Activated CD4-positive, alpha-beta T cell treated with anti-CD3 and anti-CD28 coated beads for 36 hours (primary cell): Measurements from ENCODE around the gene ITLN1. TPM values are rescaled to one million over a fixed set of nuclear protein-coding genes. Genes with fewer than 3 reads are reported as not detected.
A peak's percentile ranks its signal among the peaks of the same experiment; 100 is the strongest.
"Not testable (repeated sequence)": the region's sequence is repeated elsewhere in the genome, so short reads cannot be mapped to it uniquely, and the experiment has no call there.

ENCODE experiments used
- ATAC-seq: fragments of 200-7000 bp; cut with Tn5 transposase; one replicate; pipeline ENCODE4 v1.10.0; 2021; ENCODE audit warnings: mild to moderate bottlenecking, moderate library complexity
- CTCF ChIA-PET: fragments of 350-600 bp; sonication (Branson Sonifier 250); formaldehyde crosslinking; loops from one replicate; lab custom pipeline; 2021; ENCODE audit warnings: antibody characterized with exemption; lab: Charles Lee
- POLR2A ChIA-PET: fragments of 350-600 bp; sonication (Branson Sonifier 250); formaldehyde crosslinking; loops from one replicate; lab custom pipeline; 2021; ENCODE audit warnings: antibody characterized with exemption, inconsistent platforms; lab: Charles Lee
- DNase-seq: peaks from one replicate; pipeline ENCODE4 v3.0.0-alpha.2; 2020
- H3K27ac Mint-ChIP-seq: one replicate; pipeline ENCODE4 v1.8.0; 2021; ENCODE audit warnings: mixed read lengths
- H3K27me3 Mint-ChIP-seq: one replicate; pipeline ENCODE4 v1.8.0; 2021; ENCODE audit warnings: mixed read lengths
- H3K36me3 Mint-ChIP-seq: one replicate; pipeline ENCODE4 v1.8.0; 2021; ENCODE audit warnings: low read depth, mixed read lengths
- H3K4me1 Mint-ChIP-seq: one replicate; pipeline ENCODE4 v1.8.0; 2021; ENCODE audit warnings: mixed read lengths
- H3K4me3 Mint-ChIP-seq: one replicate; pipeline ENCODE4 v1.8.0; 2021; ENCODE audit warnings: mild to moderate bottlenecking, moderate library complexity, mixed read lengths
- H3K9me3 Mint-ChIP-seq: one replicate; pipeline ENCODE4 v1.8.0; 2021; ENCODE audit warnings: low read depth, mixed read lengths
- intact Hi-C, 2 experiments: fragments of 100-400 bp; cut with DNase I in 1 of 2; cut with micrococcal nuclease in 1 of 2; formaldehyde crosslinking; loops; one replicate each; pipeline versions ENCODE4 v1.14.2 to v1.15.1; 2022 to 2024; cut with DNase I, micrococcal nuclease
- total RNA-seq, 2 experiments: library from RNA; stranded (reverse); gene quantifications; one replicate each; pipeline ENCODE4 v1.2.3, GENCODE V29; 2021

The ITLN1 gene
- total RNA-seq, 2 experiments from 2014 or later: not detected

DNA sequence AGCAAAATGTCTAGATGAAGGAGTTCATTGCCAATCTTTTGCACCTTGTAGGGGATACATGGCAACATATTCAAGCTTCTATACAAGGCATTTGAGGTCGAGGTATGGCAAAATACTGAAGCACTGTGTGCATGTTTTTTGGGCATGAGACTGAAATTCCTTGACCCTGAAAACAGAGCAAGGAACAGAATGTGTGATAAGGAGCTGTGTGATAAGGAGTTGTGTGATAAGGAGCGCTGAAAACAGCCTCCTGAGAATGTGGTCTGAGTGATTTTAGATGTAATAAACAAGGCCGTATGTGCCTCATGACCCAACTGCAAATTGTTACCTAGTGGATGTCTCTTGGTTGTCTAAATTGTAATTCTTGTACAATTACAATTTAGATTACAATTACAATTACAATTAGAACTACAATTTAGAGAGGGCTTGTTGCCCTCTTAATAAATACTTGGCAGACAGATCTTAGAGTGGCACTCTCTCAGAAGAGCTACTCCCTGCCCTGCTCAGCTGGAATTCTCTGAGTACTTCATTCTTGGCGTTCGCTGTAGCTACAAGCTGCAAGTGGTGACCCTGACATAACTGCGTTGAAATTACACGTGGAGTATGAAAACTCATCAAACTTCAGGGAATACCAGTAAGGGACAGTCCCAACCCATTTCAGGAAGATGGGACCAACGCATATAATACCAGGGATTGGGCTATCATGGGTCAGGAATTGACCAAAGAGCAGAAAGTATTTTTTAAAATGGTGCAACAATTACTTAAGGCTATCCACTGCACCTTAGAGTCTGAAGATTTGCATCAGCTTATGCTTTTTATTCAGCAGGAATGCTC lies 20.0 kb upstream of the ITLN1 start:
- no peaks in the 10 kb centered on the region for H3K4me1 Mint-ChIP-seq
- ChIA-PET CTCF (interaction anchor here (0.5 to 2.0 kb wide), 3 partner anchors 11 to 21 kb away, joined by 3 to 6 read pairs (median 4); partner anchors contain the start of gene ITLN1), POLR2A (no interaction called here)
- H3K36me3 Mint-ChIP-seq: no peaks in the 10 kb centered on the region
- no peak overlapping the region for H3K4me3 Mint-ChIP-seq
- no peak overlapping the region for H3K27ac Mint-ChIP-seq
- H3K9me3 Mint-ChIP-seq: no peaks in the 10 kb centered on the region
- DNase-seq (no peak), ATAC-seq (no peak)
- intact Hi-C loops: no loop called here
- H3K27me3 Mint-ChIP-seq: peaks cover 4% of the 10 kb centered on the region

GRCh38 chr1:160902251-160902650 lies 17.3 kb upstream of the ITLN1 start:
- H3K4me1 Mint-ChIP-seq, ATAC-seq, H3K4me3 Mint-ChIP-seq, POLR2A ChIA-PET, H3K27ac Mint-ChIP-seq, CTCF ChIA-PET, DNase-seq, intact Hi-C loops, H3K9me3 Mint-ChIP-seq, H3K36me3 Mint-ChIP-seq, H3K27me3 Mint-ChIP-seq: not testable (repeated sequence)

DNA sequence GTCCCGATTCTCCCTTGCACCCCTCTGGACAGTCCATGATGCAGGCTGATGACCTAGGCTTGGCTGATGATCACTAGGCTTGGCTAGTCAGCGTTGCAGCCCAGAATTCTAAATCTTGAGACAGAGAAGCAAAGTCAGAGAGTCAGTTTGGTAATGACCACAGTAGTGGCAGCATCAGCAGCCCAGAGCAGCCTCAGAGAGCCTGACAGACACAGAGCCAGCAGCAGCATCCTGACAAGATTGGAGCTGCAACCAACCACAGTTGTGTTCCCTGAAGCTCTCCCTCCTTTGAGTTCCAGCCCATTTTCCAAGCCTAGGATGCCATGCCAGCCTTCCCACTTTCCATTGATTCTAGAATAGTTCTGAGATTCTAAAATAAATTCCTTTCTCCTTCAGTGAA lies 16.8 kb upstream of the ITLN1 start:
- Mint-ChIP-seq H3K4me3 (no peak overlapping the region), H3K27ac (no peak overlapping the region), H3K27me3 (peaks cover 9% of the 10 kb centered on the region), H3K9me3 (peaks cover 1% of the 10 kb centered on the region), H3K36me3 (no peaks in the 10 kb centered on the region), H3K4me1 (no peaks in the 10 kb centered on the region)
- ATAC-seq (no peak), DNase-seq (no peak)
- CTCF ChIA-PET: no interaction called here
- intact Hi-C loops: no loop called here
- POLR2A ChIA-PET: no interaction called here

GRCh38 chr1:160900683-160901082 lies 15.7 kb upstream of the ITLN1 start:
- H3K9me3 Mint-ChIP-seq, H3K4me1 Mint-ChIP-seq, intact Hi-C loops, H3K27ac Mint-ChIP-seq, DNase-seq, ATAC-seq, H3K4me3 Mint-ChIP-seq, H3K36me3 Mint-ChIP-seq, POLR2A ChIA-PET: not testable (repeated sequence)
- H3K27me3 Mint-ChIP-seq: peaks cover 11% of the 10 kb centered on the region
- CTCF ChIA-PET: interaction anchor here (1.0 kb wide), 1 partner anchor 65 kb away, joined by 5 read pairs; no protein-coding TSS in a partner anchor

- H3K27ac Mint-ChIP-seq, H3K4me1 Mint-ChIP-seq, H3K9me3 Mint-ChIP-seq, H3K36me3 Mint-ChIP-seq, H3K4me3 Mint-ChIP-seq, ATAC-seq, DNase-seq, POLR2A ChIA-PET: not testable (repeated sequence)
- CTCF ChIA-PET: interaction anchor here (0.7 to 1.4 kb wide), 2 partner anchors 10 to 57 kb away, joined by 3 to 8 read pairs; partner anchors contain the start of gene ITLN1
- intact Hi-C loops: loop anchor here in 1 of 2 experiments (5.0 kb wide), 1 partner anchor 38 kb away; no protein-coding TSS in a partner anchor
- peaks cover 12% of the 10 kb centered on the region for H3K27me3 Mint-ChIP-seq
Observed at GRCh38 chr1:160894368-160895135, 9.6 kb upstream of the ITLN1 start.

DNA sequence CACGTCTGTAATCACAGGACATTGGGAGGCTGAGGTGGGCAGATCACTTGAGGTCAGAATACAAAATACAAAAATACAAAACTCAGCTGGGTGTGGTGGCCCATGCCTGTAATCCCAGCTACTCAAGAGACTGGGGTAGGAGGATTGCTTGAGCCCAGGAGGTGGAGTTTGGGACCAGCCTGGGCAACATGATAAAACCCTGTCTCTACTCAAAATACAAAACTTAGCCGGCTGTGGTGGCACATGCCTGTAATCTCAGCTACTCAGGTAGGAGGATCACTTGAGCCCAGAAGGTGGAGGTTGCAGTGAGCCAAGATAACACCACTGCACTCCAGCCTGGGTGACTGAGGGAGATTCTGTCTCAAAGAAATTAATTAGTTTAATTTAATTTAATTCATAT lies 6.5 kb upstream of the ITLN1 start:
- ATAC-seq (no peak), DNase-seq (no peak)
- POLR2A ChIA-PET: no interaction called here
- CTCF ChIA-PET: interaction anchor here (1.0 kb wide), 1 partner anchor 36 kb away, joined by 3 read pairs; no protein-coding TSS in a partner anchor
- no peak overlapping the region for H3K4me3 Mint-ChIP-seq
- intact Hi-C loops: loop anchor here in 1 of 2 experiments (5.0 kb wide), 1 partner anchor 41 kb away; no protein-coding TSS in a partner anchor
- H3K4me1 Mint-ChIP-seq: no peaks in the 10 kb centered on the region
- H3K27me3 Mint-ChIP-seq: peaks cover 8% of the 10 kb centered on the region
- peaks cover 5% of the 10 kb centered on the region for H3K9me3 Mint-ChIP-seq
- no peaks in the 10 kb centered on the region for H3K36me3 Mint-ChIP-seq
- H3K27ac Mint-ChIP-seq: no peak overlapping the region

GRCh38 chr1:160888926-160889325 lies 3.9 kb upstream of the ITLN1 start:
- H3K36me3 Mint-ChIP-seq: no peaks in the 10 kb centered on the region
- ATAC-seq (no peak), DNase-seq (no peak)
- H3K27me3 Mint-ChIP-seq: peaks cover 4% of the 10 kb centered on the region
- peaks cover 1% of the 10 kb centered on the region for H3K9me3 Mint-ChIP-seq
- POLR2A ChIA-PET: interaction anchor here (0.6 kb wide), 1 partner anchor 507 kb away, joined by 3 read pairs; no protein-coding TSS in a partner anchor
- intact Hi-C loops: no loop called here
- H3K27ac Mint-ChIP-seq: no peak overlapping the region
- H3K4me1 Mint-ChIP-seq: peaks cover 10% of the 10 kb centered on the region
- no peak overlapping the region for H3K4me3 Mint-ChIP-seq
- CTCF ChIA-PET: interaction anchor here (1.5 to 1.7 kb wide), 2 partner anchors 63 to 120 kb away, joined by 4 to 10 read pairs; no protein-coding TSS in a partner anchor

DNA sequence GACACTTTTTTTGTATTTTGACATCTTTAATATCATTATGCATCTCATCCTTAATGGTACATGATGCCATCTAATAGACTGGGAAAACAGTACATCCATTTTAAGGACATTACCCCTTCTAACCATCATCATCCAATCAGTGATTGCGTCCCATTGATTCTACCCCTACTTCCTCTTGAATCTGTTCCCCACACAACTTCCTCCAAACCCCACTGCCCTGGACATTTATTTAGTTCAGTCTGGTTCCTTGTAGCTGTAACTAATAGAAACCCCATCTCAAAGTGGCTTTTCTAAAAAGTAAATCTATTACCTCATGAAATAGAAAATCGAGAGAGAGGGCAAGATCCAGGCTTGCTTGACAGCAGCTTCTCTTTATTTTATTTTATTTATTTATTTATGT lies 2.1 kb upstream of the ITLN1 start:
- DNase-seq: no peak
- intact Hi-C loops: no loop called here
- no peaks in the 10 kb centered on the region for H3K9me3 Mint-ChIP-seq
- H3K27ac Mint-ChIP-seq: no peak overlapping the region
- H3K4me1 Mint-ChIP-seq: peaks cover 10% of the 10 kb centered on the region
- ChIA-PET POLR2A (no interaction called here), CTCF (interaction anchor here (0.7 to 4.7 kb wide), 6 partner anchors 13 to 160 kb away, joined by 3 to 79 read pairs (median 4); no protein-coding TSS in a partner anchor)
- ATAC-seq: no peak
- no peaks in the 10 kb centered on the region for H3K36me3 Mint-ChIP-seq
- H3K27me3 Mint-ChIP-seq: peaks cover 4% of the 10 kb centered on the region
- no peak overlapping the region for H3K4me3 Mint-ChIP-seq

DNA sequence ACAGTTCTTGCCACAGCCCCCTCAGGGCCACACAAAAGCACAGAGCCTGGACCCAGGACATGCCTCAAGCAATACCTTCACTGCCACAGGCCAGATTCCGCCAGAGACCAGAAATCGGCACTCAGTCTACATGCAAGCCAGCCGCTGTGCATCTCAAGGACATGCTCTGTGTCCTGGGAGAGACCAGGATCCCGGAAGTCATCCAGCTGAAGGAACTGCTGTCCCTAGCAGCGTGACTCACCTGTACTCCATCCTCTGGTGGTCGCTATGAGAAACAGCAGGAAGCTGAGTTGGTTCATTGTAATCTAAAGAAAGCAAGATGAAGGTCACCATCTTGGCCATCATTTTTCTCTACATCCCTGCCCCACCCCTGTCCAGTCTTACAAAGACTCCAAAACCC lies 401 bp downstream of the ITLN1 start:
- H3K27ac Mint-ChIP-seq: no peak overlapping the region

DNA sequence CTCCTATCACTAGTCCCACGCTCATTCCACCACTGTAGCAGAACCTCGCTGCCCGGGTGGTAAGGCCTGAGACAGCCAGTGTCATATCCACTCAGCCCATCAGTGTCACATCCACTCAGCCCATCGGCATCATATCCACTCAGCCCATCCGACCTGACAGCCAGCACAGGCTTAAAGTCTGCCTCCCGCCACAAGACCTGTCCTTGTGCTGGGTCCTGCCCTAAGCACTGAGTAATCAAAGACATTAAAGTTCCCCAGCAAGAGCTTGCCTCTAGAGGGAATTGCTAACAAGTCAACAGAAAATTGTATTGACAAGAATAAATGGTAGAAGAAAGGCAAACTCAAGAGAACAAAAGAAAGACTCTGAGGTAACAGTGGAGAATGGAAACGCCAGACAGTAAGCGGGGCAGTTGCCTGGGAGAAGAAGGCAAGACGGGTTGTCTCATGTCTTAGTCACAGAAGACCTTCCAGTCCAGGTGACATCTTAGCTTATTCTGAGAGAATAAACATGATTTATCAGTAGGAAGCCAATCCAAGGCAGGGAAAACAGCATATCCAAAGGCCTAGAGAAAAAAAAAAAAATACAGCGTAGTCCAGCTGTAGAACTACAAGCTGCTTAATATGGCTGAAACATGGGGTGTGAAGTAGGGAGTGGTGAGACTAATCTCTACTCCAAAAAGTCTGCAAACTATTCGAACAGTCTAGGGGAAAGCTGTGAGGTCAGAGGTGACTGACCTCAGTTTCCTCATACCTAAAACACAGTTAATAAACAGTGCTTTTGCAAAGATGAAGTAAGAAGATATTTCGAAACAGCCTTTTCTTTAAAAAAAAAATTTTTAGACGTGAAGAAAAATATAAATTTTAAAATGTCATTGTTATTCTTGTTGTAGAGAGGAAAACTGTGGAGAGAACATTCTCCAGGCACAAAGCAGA lies 1.1 kb downstream of the ITLN1 start:
- no peak for DNase-seq
- Mint-ChIP-seq H3K27me3 (peaks cover 2% of the 10 kb centered on the region), H3K27ac (no peak overlapping the region), H3K36me3 (no peaks in the 10 kb centered on the region), H3K4me1 (peaks cover 13% of the 10 kb centered on the region), H3K9me3 (no peaks in the 10 kb centered on the region), H3K4me3 (no peak overlapping the region)
- intact Hi-C loops: loop anchor here (1.0 to 2.0 kb wide), 4 partner anchors 49 to 203 kb away; no protein-coding TSS in a partner anchor
- ChIA-PET CTCF (interaction anchor here (0.7 to 4.7 kb wide), 25 partner anchors 9 to 360 kb away, joined by 3 to 79 read pairs (median 6); partner anchors contain the start of genes CD244 and ITLN2), POLR2A (interaction anchor here (1.1 kb wide), 1 partner anchor 107 kb away, joined by 5 read pairs; no protein-coding TSS in a partner anchor)
- ATAC-seq: no peak

More for the DNA sequence above, 401 bp downstream of the ITLN1 start:
- DNase-seq (peak; percentile 55), ATAC-seq (peak; percentile 94)
- H3K36me3 Mint-ChIP-seq: no peaks in the 10 kb centered on the region
- H3K4me3 Mint-ChIP-seq: no peak overlapping the region
- ChIA-PET CTCF (interaction anchor here (0.6 to 4.7 kb wide), 29 partner anchors 8 to 209 kb away, joined by 3 to 79 read pairs (median 5); partner anchors contain the start of genes CD244 and ITLN2), POLR2A (interaction anchor here (1.1 kb wide), 1 partner anchor 107 kb away, joined by 5 read pairs; no protein-coding TSS in a partner anchor)
- H3K27me3 Mint-ChIP-seq: peaks cover 2% of the 10 kb centered on the region
- intact Hi-C loops: loop anchor here (1.0 to 2.0 kb wide), 4 partner anchors 49 to 203 kb away; no protein-coding TSS in a partner anchor
- H3K9me3 Mint-ChIP-seq: no peaks in the 10 kb centered on the region
- H3K4me1 Mint-ChIP-seq: peaks cover 10% of the 10 kb centered on the region
